ENCODE measurements around the gene KRT6C.

- TF ChIP-seq GATA2 (IDR thresholded peaks at IDR 0.05; ENCODE audit: low read depth, low read length), result no peak
- no peak for TF ChIP-seq GATA3 (IDR thresholded peaks at IDR 0.05; ENCODE audit: low read depth, low read length)
Observed at GRCh38 chr12:52522346-52523011, 48.9 kb upstream of the KRT6C start.
